Spinal cord (tissue), 10 donors: Measurements from ENCODE around the gene EZR. TPM values are rescaled to one million over a fixed set of nuclear protein-coding genes. Genes with fewer than 3 reads are reported as not detected.
"Not testable (repeated sequence)": the region's sequence is repeated elsewhere in the genome, so short reads cannot be mapped to it uniquely, and the experiment has no call there.

Source experiments
- DNase-seq, 6 donors: peaks; one replicate each; pipeline versions ENCODE4 v3.0.0 to v3.0.0-alpha.2; 2013 to 2015; ENCODE audit warnings: low spot score in 6 of 6, low read depth in 4 of 6
- H3K27ac ChIP-seq: one replicate; pipeline ENCODE4 v1.5.1; 2013; ENCODE audit warnings: low read depth, low read length, control low read depth
- H3K27me3 ChIP-seq: one replicate; pipeline ENCODE4 v1.6.1; 2013; ENCODE audit warnings: low read length; ENCODE audit not compliant: control insufficient read depth, insufficient read depth
- H3K36me3 ChIP-seq: one replicate; pipeline ENCODE4 v1.6.1; 2013; ENCODE audit warnings: low read length; ENCODE audit not compliant: control insufficient read depth, insufficient read depth
- H3K4me1 ChIP-seq: one replicate; pipeline ENCODE4 v1.6.1; 2013; ENCODE audit warnings: low read length; ENCODE audit not compliant: control insufficient read depth, insufficient read depth
- H3K4me3 ChIP-seq: one replicate; pipeline ENCODE4 v1.5.1; 2013; ENCODE audit warnings: low read depth, low read length, control low read depth
- H3K9me3 ChIP-seq: one replicate; pipeline ENCODE4 v1.6.1; 2013; ENCODE audit warnings: low read length; ENCODE audit not compliant: control insufficient read depth, insufficient read depth
- WGBS: methylation state at CpG from one replicate; pipeline ENCODE4 v1.1.5; 2013; ENCODE audit warnings: missing lambda C conversion rate; ENCODE audit not compliant: insufficient coverage; 5-methylcytosine and 5-hydroxymethylcytosine counted together
- polyA plus RNA-seq, 2 donors: library from polyadenylated mRNA; unstranded; fragments of 120-200 nt; gene quantifications; one replicate each; pipeline ENCODE4 v1.2.1, GENCODE V29; 2013; ENCODE audit not compliant: insufficient read length in 2 of 2
- total RNA-seq, 2 donors: library from RNA; depleted of rRNA in 1 of 2; stranded (reverse); fragments of 120-200 nt in 1 of 2; fragments of >200 nt in 1 of 2; gene quantifications; one replicate each; pipeline versions ENCODE4 v1.2.3 to v1.2.4, GENCODE V29; 2013 to 2014
- donor health status: healthy.

Gene EZR
- total and polyA plus RNA-seq, 4 donors: 114 to 244 (median 177) TPM

DNA sequence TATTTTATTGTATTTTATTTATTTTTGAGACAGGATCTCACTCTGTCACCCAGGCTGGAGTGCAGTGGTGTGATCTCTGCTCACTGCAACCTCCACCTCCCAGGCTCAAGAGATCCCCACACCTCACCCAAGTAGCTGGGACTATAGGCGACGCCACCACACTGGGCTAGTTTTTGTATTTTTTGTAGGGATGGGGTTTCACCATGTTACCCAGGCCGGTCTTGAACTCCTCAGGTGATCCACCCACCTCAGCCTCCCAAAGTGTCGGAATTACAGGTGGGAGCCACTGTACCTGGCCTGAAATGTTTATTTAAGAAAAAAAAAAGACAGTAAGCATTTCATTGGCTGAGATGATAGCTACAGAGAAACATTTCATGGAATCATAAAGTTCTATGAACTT lies 4.4 kb upstream of the EZR start:
- not testable (repeated sequence) for H3K36me3 ChIP-seq, H3K9me3 ChIP-seq, DNase-seq, H3K27ac ChIP-seq, H3K27me3 ChIP-seq, H3K4me3 ChIP-seq
- WGBS: no CpG with 5 or more reads among the region's 4 CpGs
- peaks cover 12% of the 10 kb centered on the region for H3K4me1 ChIP-seq

DNA sequence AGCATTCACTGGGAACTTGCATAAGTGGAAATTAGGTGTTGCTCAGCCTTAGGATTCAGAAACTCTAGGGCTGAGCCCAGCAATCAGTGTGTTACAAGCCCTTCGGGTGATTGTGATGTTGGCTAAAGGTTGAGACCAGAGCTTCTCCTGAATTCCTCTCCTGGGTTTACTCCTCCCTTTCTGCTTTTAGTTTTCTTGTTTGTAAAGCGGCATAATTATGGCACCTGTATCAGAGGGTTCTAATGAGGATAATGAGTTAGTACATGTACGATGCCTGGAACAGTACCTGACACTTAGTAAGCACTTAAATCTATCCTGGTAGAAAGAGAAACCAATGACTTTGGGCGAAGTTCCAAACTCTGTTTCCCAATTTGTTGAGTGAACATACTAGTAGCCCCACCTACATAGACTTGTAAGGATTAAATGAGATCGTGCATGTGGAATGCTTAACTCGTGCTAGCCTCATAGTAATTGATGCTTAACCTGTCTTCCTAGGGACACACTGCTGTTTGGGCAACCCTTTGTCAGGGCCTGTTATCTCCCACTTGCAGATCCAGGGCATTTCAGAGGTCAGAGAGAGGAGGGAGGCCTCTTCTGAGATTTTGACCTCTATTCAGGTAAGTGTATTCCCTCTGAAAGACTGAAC lies 932 bp upstream of the EZR start:
- Histone ChIP-seq H3K27ac (peak overlapping the region; percentile 29), H3K36me3 (no peaks in the 10 kb centered on the region), H3K9me3 (no peaks in the 10 kb centered on the region), H3K4me3 (no peak overlapping the region), H3K4me1 (peaks cover 7% of the 10 kb centered on the region), H3K27me3 (peaks cover 4% of the 10 kb centered on the region)
- 90% methylated on average over 2 of the region's 6 CpGs for WGBS
- DNase-seq: no peak

GRCh38 chr6:158818581-158819212 lies 471 bp downstream of the EZR start:
- peaks cover 18% of the 10 kb centered on the region for H3K4me1 ChIP-seq
- WGBS: 0% methylated on average over 56 of the region's 63 CpGs
- H3K4me3 ChIP-seq: peak overlapping the region; percentile 60
- no peaks in the 10 kb centered on the region for H3K9me3 ChIP-seq
- no peaks in the 10 kb centered on the region for H3K36me3 ChIP-seq
- peak overlapping the region; percentile 88 for H3K27ac ChIP-seq
- peak in 2 of 6 donors; percentile 65 to 80 for DNase-seq
- H3K27me3 ChIP-seq: peaks cover 4% of the 10 kb centered on the region

- DNase-seq: peak in 2 of 6 donors; percentile 70 to 89
- Histone ChIP-seq H3K9me3 (no peaks in the 10 kb centered on the region), H3K4me1 (peaks cover 18% of the 10 kb centered on the region), H3K27ac (peak overlapping the region; percentile 88), H3K27me3 (peaks cover 4% of the 10 kb centered on the region), H3K36me3 (no peaks in the 10 kb centered on the region), H3K4me3 (peak overlapping the region; percentile 60)
- WGBS: 2% methylated on average over 44 of the region's 61 CpGs
Observed at GRCh38 chr6:158817728-158818580, 1.2 kb downstream of the EZR start.

DNA sequence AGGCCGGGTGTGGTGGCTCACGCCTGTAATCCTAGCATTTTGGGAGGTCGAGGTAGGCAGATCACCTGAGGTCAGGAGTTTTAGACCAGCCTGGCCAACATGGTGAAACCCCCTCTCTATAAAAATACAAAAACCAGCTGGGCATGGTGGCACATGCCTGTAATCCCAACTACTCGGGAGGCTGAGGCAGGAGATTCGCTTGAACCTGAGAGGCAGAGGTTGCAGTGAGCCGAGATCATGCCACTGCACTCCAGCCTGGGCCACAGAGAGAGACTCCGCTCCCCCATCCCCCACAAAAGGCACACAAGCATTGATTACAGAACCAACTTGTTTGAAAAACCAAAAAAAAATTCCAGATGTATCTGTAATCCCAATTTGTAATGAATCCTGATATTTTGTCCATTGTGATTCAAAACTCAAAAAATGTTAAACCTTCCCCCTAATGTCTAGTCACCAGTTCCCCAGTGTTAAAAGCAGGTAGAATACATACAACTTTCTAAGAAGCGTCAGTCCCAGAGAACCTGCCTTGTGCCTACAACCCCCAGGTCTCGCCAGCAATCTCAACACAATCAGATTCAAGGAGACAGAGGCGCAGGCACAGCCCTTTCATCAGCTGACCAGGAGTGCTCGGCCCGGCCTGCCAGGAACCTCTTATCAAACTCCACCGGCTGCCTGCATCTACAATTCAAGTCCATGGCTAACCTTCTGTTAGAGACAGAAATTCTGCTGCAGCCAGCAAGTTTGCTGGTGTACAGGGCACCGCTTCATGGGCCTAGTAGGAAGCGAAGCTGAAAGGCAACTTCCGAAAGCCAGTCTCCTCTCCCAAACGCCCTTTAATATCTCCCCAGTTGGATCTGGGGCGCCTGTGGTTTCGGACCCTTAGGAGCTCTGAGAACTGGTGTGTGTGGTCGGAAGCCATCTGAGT lies 2.1 kb downstream of the EZR start:
- peak overlapping the region; percentile 71 for H3K27ac ChIP-seq
- DNase-seq: peak in 2 of 6 donors; percentile 50 to 61
- no peaks in the 10 kb centered on the region for H3K9me3 ChIP-seq
- peaks cover 4% of the 10 kb centered on the region for H3K27me3 ChIP-seq
- H3K4me3 ChIP-seq: peak overlapping the region; percentile 60
- H3K4me1 ChIP-seq: peaks cover 18% of the 10 kb centered on the region
- no peaks in the 10 kb centered on the region for H3K36me3 ChIP-seq
- WGBS: 21% methylated on average over 8 of the region's 20 CpGs

- Histone ChIP-seq H3K4me3 (peak overlapping the region; percentile 60), H3K36me3 (peaks cover 2% of the 10 kb centered on the region), H3K27me3 (peaks cover 4% of the 10 kb centered on the region), H3K4me1 (peaks cover 21% of the 10 kb centered on the region), H3K9me3 (no peaks in the 10 kb centered on the region), H3K27ac (no peak overlapping the region)
- no CpG with 5 or more reads among the region's 5 CpGs for WGBS
- DNase-seq: no peak
Observed at GRCh38 chr6:158816329-158816728, 2.8 kb downstream of the EZR start.

DNA sequence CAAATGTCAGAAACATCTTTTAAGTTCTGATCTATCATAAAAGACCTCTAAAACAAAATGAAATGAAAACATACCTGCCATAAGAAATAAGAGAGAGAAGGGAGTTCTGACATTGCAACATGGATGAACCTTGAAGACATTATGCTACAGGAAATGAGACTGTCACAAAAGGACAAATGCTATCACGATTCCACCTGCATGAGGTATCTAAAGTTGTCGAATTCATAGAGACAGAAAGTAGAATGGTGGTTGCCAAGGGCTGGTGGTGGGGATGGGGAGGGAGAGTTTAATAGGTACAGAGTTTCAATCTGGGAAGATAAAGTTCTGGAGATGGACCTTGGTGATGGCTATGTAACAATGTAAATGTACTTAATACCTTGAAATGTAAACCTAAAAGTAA lies 3.3 kb downstream of the EZR start:
- H3K4me3 ChIP-seq: peak overlapping the region; percentile 28

GRCh38 chr6:158815379-158815724 lies 3.8 kb downstream of the EZR start:
- Histone ChIP-seq H3K4me3 (peak overlapping the region; percentile 28), H3K27ac (no peak overlapping the region), H3K9me3 (no peaks in the 10 kb centered on the region), H3K27me3 (peaks cover 4% of the 10 kb centered on the region), H3K4me1 (peaks cover 21% of the 10 kb centered on the region), H3K36me3 (peaks cover 2% of the 10 kb centered on the region)
- no CpG with 5 or more reads among the region's 2 CpGs for WGBS
- DNase-seq: no peak

More for the DNA sequence above, 3.3 kb downstream of the EZR start:
- peaks cover 2% of the 10 kb centered on the region for H3K36me3 ChIP-seq
- H3K9me3 ChIP-seq: no peaks in the 10 kb centered on the region
- peaks cover 21% of the 10 kb centered on the region for H3K4me1 ChIP-seq
- peaks cover 4% of the 10 kb centered on the region for H3K27me3 ChIP-seq
- no peak for DNase-seq
- WGBS: 76% methylated on average over 2 of the region's 2 CpGs
- no peak overlapping the region for H3K27ac ChIP-seq

GRCh38 chr6:158813032-158813431 lies 6.1 kb downstream of the EZR start:
- 76% methylated on average over 3 of the region's 3 CpGs for WGBS
- H3K4me3 ChIP-seq: no peak overlapping the region
- H3K4me1 ChIP-seq: peaks cover 27% of the 10 kb centered on the region
- H3K36me3 ChIP-seq: peaks cover 2% of the 10 kb centered on the region
- no peaks in the 10 kb centered on the region for H3K9me3 ChIP-seq
- DNase-seq: no peak
- no peak overlapping the region for H3K27ac ChIP-seq
- peaks cover 4% of the 10 kb centered on the region for H3K27me3 ChIP-seq
